ENCODE data around the gene SDHAF3. TPM values are rescaled to one million over a fixed set of nuclear protein-coding genes. Genes with fewer than 3 reads are reported as not detected.
A peak's percentile ranks its signal among the peaks of the same experiment; 100 is the strongest.

Gene SDHAF3
- total and polyA plus RNA-seq, 8 donors, result 3.4 to 8.6 (median 6.2) TPM

DNA sequence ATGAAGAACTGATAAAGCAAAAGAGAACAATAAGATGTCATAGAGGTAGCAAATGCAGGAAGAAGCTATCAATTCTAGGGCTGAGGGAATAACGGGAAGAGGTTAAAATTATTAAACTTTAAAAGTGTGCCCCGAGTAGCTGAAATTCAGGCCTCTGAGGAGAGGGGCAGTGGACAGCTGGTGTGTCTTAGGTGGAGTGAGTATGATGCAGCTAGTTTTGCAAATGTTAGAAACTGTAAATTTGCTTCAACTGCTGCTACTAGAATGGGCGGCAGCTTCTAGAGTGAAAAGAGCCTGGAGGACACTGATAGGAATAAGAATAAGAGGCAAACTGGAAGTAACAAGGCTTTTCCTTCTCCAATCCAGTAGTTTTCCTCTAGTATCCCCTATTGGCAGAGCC, 87.3 kb downstream of the SDHAF3 start:
- no peak for TF ChIP-seq CTCF (IDR thresholded peaks at IDR 0.05)
- DNase-seq, result no peak
- no peak for ATAC-seq
- no peak overlapping the region for H3K27ac ChIP-seq
- H3K27me3 ChIP-seq, result no peaks in the 10 kb centered on the region
- intact Hi-C loops (cut with DNase I), result no loop called here
- no peaks in the 10 kb centered on the region for H3K36me3 ChIP-seq
- H3K4me3 ChIP-seq, result no peak overlapping the region
- no peak for FAIRE-seq
- 48 to 66% methylated on average over 3 of the region's 3 CpGs for WGBS, 2 donors
- no peaks in the 10 kb centered on the region for H3K9me3 ChIP-seq
- no peaks in the 10 kb centered on the region for H3K4me1 ChIP-seq

GRCh38 chr7:97215556-97215955, 98.1 kb downstream of the SDHAF3 start:
- no peak for DNase-seq

GRCh38 chr7:97218767-97219166, 101.3 kb downstream of the SDHAF3 start:
- FAIRE-seq, result no peak
- no peak overlapping the region for H3K4me3 ChIP-seq
- no peaks in the 10 kb centered on the region for H3K27me3 ChIP-seq
- no peak for DNase-seq
- no peak for TF ChIP-seq CTCF (IDR thresholded peaks at IDR 0.05)
- WGBS, 2 donors, result 2 to 7% methylated on average over 2 of the region's 2 CpGs
- no peaks in the 10 kb centered on the region for H3K9me3 ChIP-seq
- no peaks in the 10 kb centered on the region for H3K36me3 ChIP-seq
- H3K4me1 ChIP-seq, result no peaks in the 10 kb centered on the region
- intact Hi-C loops (cut with DNase I), result no loop called here
- H3K27ac ChIP-seq, result no peak overlapping the region
- ATAC-seq, result peak in 1 of 4 donors; percentile 18

More at GRCh38 chr7:97215556-97215955, 98.1 kb downstream of the SDHAF3 start:
- H3K9me3 ChIP-seq, result no peaks in the 10 kb centered on the region
- ATAC-seq, result no peak
- no peaks in the 10 kb centered on the region for H3K36me3 ChIP-seq
- H3K4me1 ChIP-seq, result no peaks in the 10 kb centered on the region
- intact Hi-C loops (cut with DNase I), result no loop called here
- H3K27ac ChIP-seq, result no peak overlapping the region
- WGBS, 2 donors, result 31 to 40% methylated on average over 7 of the region's 7 CpGs
- TF ChIP-seq CTCF (IDR thresholded peaks at IDR 0.05), result no peak
- no peak overlapping the region for H3K4me3 ChIP-seq
- no peaks in the 10 kb centered on the region for H3K27me3 ChIP-seq
- no peak for FAIRE-seq

DNA sequence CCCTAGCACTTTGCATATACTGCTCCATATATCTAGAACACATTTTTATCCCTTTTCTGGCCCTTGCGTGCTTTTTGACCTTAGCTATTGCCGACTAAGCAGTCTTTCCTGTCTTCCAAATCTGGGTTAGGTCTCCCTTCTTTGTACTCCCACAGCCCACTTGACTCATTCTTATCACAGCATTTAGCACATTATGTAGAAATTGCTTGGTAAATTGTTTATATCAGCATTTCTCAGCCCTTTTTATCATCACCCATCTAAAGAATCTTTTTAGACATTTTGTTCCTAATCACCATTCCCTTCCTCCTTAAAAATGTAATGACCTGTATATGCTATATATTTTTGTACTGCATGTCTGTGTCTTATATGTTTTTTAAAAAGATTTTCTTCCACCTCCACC, 101.7 kb downstream of the SDHAF3 start:
- Histone ChIP-seq H3K27me3 (no peaks in the 10 kb centered on the region), H3K9me3 (no peaks in the 10 kb centered on the region), H3K27ac (no peak overlapping the region), H3K36me3 (no peaks in the 10 kb centered on the region), H3K4me3 (no peak overlapping the region), H3K4me1 (no peaks in the 10 kb centered on the region)
- ATAC-seq (no peak), FAIRE-seq (no peak), DNase-seq (no peak)
- intact Hi-C loops (cut with DNase I), result no loop called here
- WGBS, 2 donors, result 74 to 76% methylated on average over 2 of the region's 2 CpGs
- TF ChIP-seq CTCF (IDR thresholded peaks at IDR 0.05), result no peak

GRCh38 chr7:97224316-97224715, 106.8 kb downstream of the SDHAF3 start:
- no peak for FAIRE-seq
- ATAC-seq, result no peak
- no peaks in the 10 kb centered on the region for H3K4me1 ChIP-seq
- H3K9me3 ChIP-seq, result no peaks in the 10 kb centered on the region
- no peak overlapping the region for H3K27ac ChIP-seq
- WGBS, 2 donors, result 82 to 89% methylated on average over 2 of the region's 2 CpGs
- TF ChIP-seq CTCF (IDR thresholded peaks at IDR 0.05), result no peak
- intact Hi-C loops (cut with DNase I), result no loop called here
- no peak for DNase-seq
- H3K36me3 ChIP-seq, result no peaks in the 10 kb centered on the region
- no peak overlapping the region for H3K4me3 ChIP-seq
- no peaks in the 10 kb centered on the region for H3K27me3 ChIP-seq
